Lower leg skin (tissue), 3 donors: Measurements from ENCODE around the gene C7.
"Not testable (repeated sequence)": the region's sequence is repeated elsewhere in the genome, so short reads cannot be mapped to it uniquely, and the experiment has no call there.

Source experiments
- CTCF ChIP-seq, 3 donors: fragments of 450-650 bp; IDR thresholded peaks; one replicate each; pipeline ENCODE4 v1.5.1; 2016; ENCODE audit warnings: antibody characterized with exemption in 3 of 3, mild to moderate bottlenecking in 3 of 3, moderate library complexity in 2 of 3
- POLR2A ChIP-seq, 2 donors: fragments of 450-650 bp; IDR thresholded peaks; one replicate each; pipeline ENCODE4 v1.6.1; 2016 to 2017; ENCODE audit warnings: antibody characterized with exemption in 2 of 2, mild to moderate bottlenecking in 1 of 2, moderate library complexity in 1 of 2

GRCh38 chr5:40883051-40883450 lies 26.2 kb upstream of the C7 start:
- not testable (repeated sequence) for TF ChIP-seq CTCF, POLR2A (IDR thresholded peaks at IDR 0.05)
